ENCODE data around the gene CEP350. TPM values are rescaled to one million over a fixed set of nuclear protein-coding genes. Genes with fewer than 3 reads are reported as not detected.

Gene CEP350
- total RNA-seq, 2 experiments from 2014 or later: 59.3 to 65.1 TPM

DNA sequence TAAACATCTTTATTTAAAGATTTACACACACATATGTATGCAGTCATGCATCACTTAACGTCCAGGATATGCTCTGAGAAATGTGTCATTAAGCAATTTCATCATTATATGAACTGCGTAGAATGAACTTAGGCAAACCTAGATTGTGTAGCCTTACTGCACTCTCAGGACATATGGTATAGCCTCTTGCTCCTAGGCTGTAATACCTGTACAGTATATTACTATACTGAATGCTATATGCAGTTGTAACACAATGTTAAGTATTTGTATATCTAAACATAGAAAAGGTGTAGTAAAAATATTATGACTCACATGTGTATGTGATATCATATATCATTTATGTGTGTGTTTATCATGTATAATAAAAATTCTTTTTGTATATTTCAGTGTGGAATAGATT lies 126.9 kb downstream of the CEP350 start:
- ChIA-PET POLR2A (no interaction called here), CTCF (no interaction called here)
- no peaks in the 10 kb centered on the region for H3K4me1 Mint-ChIP-seq (ENCODE audit: low read depth)
- H3K27ac Mint-ChIP-seq: no peak overlapping the region
- H3K4me3 Mint-ChIP-seq: no peak overlapping the region
- H3K36me3 Mint-ChIP-seq (ENCODE audit: low read depth): peaks cover 20% of the 10 kb centered on the region
- H3K27me3 Mint-ChIP-seq (ENCODE audit: low read depth): no peaks in the 10 kb centered on the region
- no peak for DNase-seq
- ATAC-seq: no peak
- no peaks in the 10 kb centered on the region for H3K9me3 Mint-ChIP-seq (ENCODE audit: insufficient read depth)

DNA sequence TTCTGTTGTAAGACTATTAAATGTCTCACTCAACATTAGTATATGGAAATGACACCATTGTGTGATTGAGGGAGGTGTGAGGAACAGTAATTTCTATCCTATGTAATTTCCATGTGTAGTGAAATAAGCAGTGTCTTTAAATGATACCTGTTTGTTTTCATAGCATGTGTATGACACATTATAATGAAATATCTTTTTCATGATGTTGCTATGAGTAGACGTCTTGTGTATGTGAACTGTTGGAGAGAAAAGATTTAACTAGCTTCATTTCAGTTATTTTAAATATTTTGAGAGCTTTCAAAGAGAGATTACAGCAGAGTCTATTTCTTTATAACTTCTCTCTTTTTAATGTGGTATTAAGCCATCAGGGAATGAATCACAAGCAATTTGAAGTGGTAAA lies 128.6 kb downstream of the CEP350 start:
- ChIA-PET CTCF (interaction anchor here (1.2 kb wide), 1 partner anchor 96 kb away, joined by 4 read pairs; no protein-coding TSS in a partner anchor), POLR2A (no interaction called here)
- Mint-ChIP-seq H3K4me1 (ENCODE audit: low read depth) (no peaks in the 10 kb centered on the region), H3K4me3 (no peak overlapping the region), H3K27me3 (ENCODE audit: low read depth) (no peaks in the 10 kb centered on the region), H3K27ac (no peak overlapping the region), H3K9me3 (ENCODE audit: insufficient read depth) (no peaks in the 10 kb centered on the region), H3K36me3 (ENCODE audit: low read depth) (peaks cover 14% of the 10 kb centered on the region)
- DNase-seq (no peak), ATAC-seq (no peak)

GRCh38 chr1:180084867-180085266 lies 130.3 kb downstream of the CEP350 start:
- POLR2A ChIA-PET: no interaction called here
- no peak for ATAC-seq
- no peaks in the 10 kb centered on the region for H3K4me1 Mint-ChIP-seq (ENCODE audit: low read depth)
- H3K36me3 Mint-ChIP-seq (ENCODE audit: low read depth): peaks cover 20% of the 10 kb centered on the region
- no peaks in the 10 kb centered on the region for H3K9me3 Mint-ChIP-seq (ENCODE audit: insufficient read depth)
- no peaks in the 10 kb centered on the region for H3K27me3 Mint-ChIP-seq (ENCODE audit: low read depth)
- no peak for DNase-seq
- H3K4me3 Mint-ChIP-seq: no peak overlapping the region
- CTCF ChIA-PET: interaction anchor here (1.1 kb wide), 1 partner anchor 94 kb away, joined by 5 read pairs; no protein-coding TSS in a partner anchor
- H3K27ac Mint-ChIP-seq: no peak overlapping the region

DNA sequence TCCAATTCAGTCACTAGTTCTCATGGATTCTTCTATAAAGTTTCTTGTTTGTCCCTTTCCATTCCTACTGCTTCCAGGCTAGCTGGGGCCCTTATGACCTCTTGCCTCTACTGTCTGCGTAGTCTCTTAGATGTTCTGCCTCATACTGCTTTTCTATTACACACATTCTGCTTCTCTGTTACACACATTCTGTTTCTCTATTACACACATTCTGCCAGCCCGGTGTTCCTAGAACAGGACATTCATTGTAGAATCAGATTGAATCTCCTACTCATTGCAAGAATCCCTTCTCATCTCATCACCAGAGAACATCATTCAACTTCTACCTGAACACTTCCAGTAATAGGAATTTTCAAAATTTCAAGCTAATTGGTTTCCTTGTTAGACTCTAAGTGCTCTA lies 130.7 kb downstream of the CEP350 start:
- ChIA-PET CTCF (interaction anchor here (1.1 to 2.0 kb wide), 3 partner anchors 16 to 271 kb away, joined by 4 to 5 read pairs (median 4); no protein-coding TSS in a partner anchor), POLR2A (no interaction called here)
- H3K27ac Mint-ChIP-seq: no peak overlapping the region
- no peaks in the 10 kb centered on the region for H3K4me1 Mint-ChIP-seq (ENCODE audit: low read depth)
- H3K9me3 Mint-ChIP-seq (ENCODE audit: insufficient read depth): no peaks in the 10 kb centered on the region
- H3K36me3 Mint-ChIP-seq (ENCODE audit: low read depth): peaks cover 22% of the 10 kb centered on the region
- ATAC-seq (no peak), DNase-seq (no peak)
- H3K27me3 Mint-ChIP-seq (ENCODE audit: low read depth): no peaks in the 10 kb centered on the region
- no peak overlapping the region for H3K4me3 Mint-ChIP-seq

DNA sequence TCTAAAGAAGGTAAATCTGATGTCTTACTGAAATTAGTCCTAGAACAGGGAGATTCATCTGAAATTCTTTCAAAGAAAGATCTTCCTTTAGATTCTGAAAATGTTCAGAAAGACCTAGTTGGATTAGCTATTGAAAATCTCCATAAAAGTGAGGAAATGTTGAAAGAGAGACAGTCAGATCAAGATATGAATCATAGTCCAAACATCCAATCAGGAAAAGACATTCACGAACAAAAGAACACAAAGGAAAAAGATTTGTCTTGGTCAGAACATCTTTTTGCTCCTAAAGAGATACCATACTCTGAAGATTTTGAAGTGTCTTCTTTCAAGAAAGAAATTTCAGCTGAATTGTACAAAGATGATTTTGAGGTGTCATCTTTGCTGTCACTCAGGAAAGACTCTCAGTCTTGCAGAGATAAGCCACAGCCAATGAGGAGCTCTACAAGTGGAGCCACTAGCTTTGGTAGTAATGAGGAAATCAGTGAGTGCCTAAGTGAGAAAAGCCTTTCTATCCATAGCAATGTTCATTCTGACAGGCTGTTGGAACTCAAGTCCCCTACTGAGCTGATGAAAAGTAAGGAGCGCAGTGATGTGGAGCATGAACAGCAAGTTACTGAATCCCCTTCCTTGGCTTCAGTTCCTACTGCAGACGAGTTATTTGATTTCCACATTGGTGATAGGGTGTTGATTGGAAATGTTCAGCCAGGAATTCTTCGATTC lies 138.5 kb downstream of the CEP350 start:
- POLR2A ChIA-PET: no interaction called here
- ATAC-seq (no peak), DNase-seq (no peak)
- H3K9me3 Mint-ChIP-seq (ENCODE audit: insufficient read depth): no peaks in the 10 kb centered on the region
- H3K27ac Mint-ChIP-seq: no peak overlapping the region
- peaks cover 54% of the 10 kb centered on the region for H3K36me3 Mint-ChIP-seq (ENCODE audit: low read depth)
- H3K4me3 Mint-ChIP-seq: no peak overlapping the region
- H3K4me1 Mint-ChIP-seq (ENCODE audit: low read depth): no peaks in the 10 kb centered on the region
- CTCF ChIA-PET: interaction anchor here (1.2 to 2.0 kb wide), 3 partner anchors 13 to 155 kb away, joined by 3 to 4 read pairs (median 3); no protein-coding TSS in a partner anchor
- no peaks in the 10 kb centered on the region for H3K27me3 Mint-ChIP-seq (ENCODE audit: low read depth)

GRCh38 chr1:180094705-180095295 lies 140.2 kb downstream of the CEP350 start:
- Mint-ChIP-seq H3K9me3 (ENCODE audit: insufficient read depth) (no peaks in the 10 kb centered on the region), H3K4me1 (ENCODE audit: low read depth) (no peaks in the 10 kb centered on the region), H3K27ac (no peak overlapping the region), H3K36me3 (ENCODE audit: low read depth) (peaks cover 47% of the 10 kb centered on the region), H3K27me3 (ENCODE audit: low read depth) (no peaks in the 10 kb centered on the region), H3K4me3 (no peak overlapping the region)
- ChIA-PET POLR2A (no interaction called here), CTCF (interaction anchor here (0.7 to 1.1 kb wide), 2 partner anchors 12 to 95 kb away, joined by 3 read pairs; no protein-coding TSS in a partner anchor)
- no peak for ATAC-seq
- DNase-seq: no peak

DNA sequence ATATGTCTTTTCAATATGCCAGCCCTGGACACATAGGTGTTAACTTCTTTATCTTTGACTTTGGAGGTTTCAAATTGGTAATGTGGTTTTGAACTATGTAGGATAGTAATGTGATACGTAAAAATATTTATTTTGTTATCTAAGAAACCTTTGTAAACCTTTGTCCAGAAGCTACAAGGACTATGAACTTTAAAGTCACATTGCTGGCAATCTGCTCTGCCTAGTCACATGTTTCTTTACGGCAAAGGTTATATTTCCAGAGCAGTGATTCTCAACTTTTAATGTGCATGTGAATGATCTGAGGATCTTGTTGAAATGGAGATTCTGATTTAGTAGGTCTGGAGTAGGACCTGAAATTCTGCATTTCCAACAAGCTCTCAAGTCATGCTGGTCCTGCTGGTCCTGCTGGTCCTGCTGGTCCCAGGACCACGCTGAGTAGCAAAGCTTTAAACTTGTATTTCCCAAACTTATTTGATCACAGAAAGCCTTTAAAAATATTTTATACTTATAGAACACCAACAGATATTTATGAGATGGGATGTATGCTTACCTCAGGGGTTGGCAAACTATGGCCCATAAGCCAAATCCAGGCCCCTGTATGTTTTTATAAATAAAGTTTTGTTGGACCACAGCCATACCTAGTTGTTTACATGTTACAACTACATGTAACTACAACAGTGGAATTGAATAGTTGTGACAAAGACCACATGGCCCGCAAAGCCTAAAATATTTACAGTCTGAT lies 142.1 kb downstream of the CEP350 start:
- Mint-ChIP-seq H3K36me3 (ENCODE audit: low read depth) (peaks cover 53% of the 10 kb centered on the region), H3K4me3 (no peak overlapping the region), H3K27me3 (ENCODE audit: low read depth) (no peaks in the 10 kb centered on the region), H3K27ac (no peak overlapping the region), H3K9me3 (ENCODE audit: insufficient read depth) (no peaks in the 10 kb centered on the region), H3K4me1 (ENCODE audit: low read depth) (peaks cover 16% of the 10 kb centered on the region)
- ChIA-PET POLR2A (no interaction called here), CTCF (no interaction called here)
- DNase-seq (no peak), ATAC-seq (no peak)

DNA sequence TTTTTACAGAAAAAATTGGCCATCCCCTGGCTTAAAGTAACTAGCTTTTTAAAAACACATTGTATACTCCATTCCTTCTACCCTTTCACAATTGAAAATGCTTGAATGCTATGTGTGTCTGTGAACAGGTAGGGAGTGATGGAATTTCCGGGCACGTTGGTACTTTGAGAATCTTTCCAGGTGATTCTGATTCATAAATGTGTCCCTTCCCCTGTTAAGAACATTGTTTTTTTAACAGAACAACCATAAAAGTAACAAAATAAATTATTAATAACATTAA lies 142.7 kb downstream of the CEP350 start:
- ATAC-seq: no peak
- H3K4me1 Mint-ChIP-seq (ENCODE audit: low read depth): peaks cover 16% of the 10 kb centered on the region
- no peak overlapping the region for H3K4me3 Mint-ChIP-seq
- H3K27me3 Mint-ChIP-seq (ENCODE audit: low read depth): no peaks in the 10 kb centered on the region
- DNase-seq: no peak
- POLR2A ChIA-PET: no interaction called here
- peaks cover 53% of the 10 kb centered on the region for H3K36me3 Mint-ChIP-seq (ENCODE audit: low read depth)
- CTCF ChIA-PET: no interaction called here
- no peak overlapping the region for H3K27ac Mint-ChIP-seq
- no peaks in the 10 kb centered on the region for H3K9me3 Mint-ChIP-seq (ENCODE audit: insufficient read depth)

- H3K27ac Mint-ChIP-seq: no peak overlapping the region
These were observed 146.8 kb downstream of the CEP350 start for GRCh38 chr1:180101411-180101810.

DNA sequence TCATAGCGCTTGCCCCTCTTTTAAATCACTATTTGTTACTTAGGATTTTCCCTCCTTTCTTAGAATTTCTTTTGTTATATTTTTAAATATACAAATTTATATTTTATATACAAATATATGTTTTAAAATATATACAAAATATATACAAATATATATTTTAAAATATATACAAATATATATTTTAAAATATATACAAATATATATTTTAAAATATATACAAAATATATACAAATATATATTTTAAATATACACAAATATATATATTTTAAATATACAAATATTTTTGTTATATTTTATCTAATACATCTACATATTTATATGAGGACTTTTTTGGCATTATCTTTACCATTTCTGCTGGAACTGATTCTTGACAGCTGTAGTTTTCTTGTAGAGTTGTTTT lies 149.2 kb downstream of the CEP350 start:
- no peaks in the 10 kb centered on the region for H3K27me3 Mint-ChIP-seq (ENCODE audit: low read depth)
- H3K4me3 Mint-ChIP-seq: no peak overlapping the region
- no peak overlapping the region for H3K27ac Mint-ChIP-seq
- ChIA-PET CTCF (interaction anchor here (1.2 kb wide), 1 partner anchor 75 kb away, joined by 3 read pairs; no protein-coding TSS in a partner anchor), POLR2A (no interaction called here)
- no peak for DNase-seq
- H3K36me3 Mint-ChIP-seq (ENCODE audit: low read depth): peaks cover 36% of the 10 kb centered on the region
- H3K4me1 Mint-ChIP-seq (ENCODE audit: low read depth): peaks cover 16% of the 10 kb centered on the region
- ATAC-seq: no peak
- H3K9me3 Mint-ChIP-seq (ENCODE audit: insufficient read depth): no peaks in the 10 kb centered on the region

More at GRCh38 chr1:180101411-180101810, 146.8 kb downstream of the CEP350 start:
- peaks cover 31% of the 10 kb centered on the region for H3K36me3 Mint-ChIP-seq (ENCODE audit: low read depth)
- H3K27me3 Mint-ChIP-seq (ENCODE audit: low read depth): no peaks in the 10 kb centered on the region
- H3K9me3 Mint-ChIP-seq (ENCODE audit: insufficient read depth): no peaks in the 10 kb centered on the region
- CTCF ChIA-PET: interaction anchor here (0.8 to 4.1 kb wide), 2 partner anchors 79 to 292 kb away, joined by 3 to 26 read pairs; no protein-coding TSS in a partner anchor
- peaks cover 16% of the 10 kb centered on the region for H3K4me1 Mint-ChIP-seq (ENCODE audit: low read depth)
- POLR2A ChIA-PET: interaction anchor here (0.7 kb wide), 1 partner anchor 141 kb away, joined by 4 read pairs; no protein-coding TSS in a partner anchor
- H3K4me3 Mint-ChIP-seq: no peak overlapping the region
- ATAC-seq (no peak), DNase-seq (no peak)

- Mint-ChIP-seq H3K9me3 (ENCODE audit: insufficient read depth) (no peaks in the 10 kb centered on the region), H3K27ac (no peak overlapping the region), H3K27me3 (ENCODE audit: low read depth) (no peaks in the 10 kb centered on the region), H3K4me1 (ENCODE audit: low read depth) (peaks cover 3% of the 10 kb centered on the region), H3K36me3 (ENCODE audit: low read depth) (peaks cover 39% of the 10 kb centered on the region), H3K4me3 (no peak overlapping the region)
- ChIA-PET CTCF (no interaction called here), POLR2A (interaction anchor here (0.6 kb wide), 1 partner anchor 47 kb away, joined by 3 read pairs; no protein-coding TSS in a partner anchor)
- DNase-seq (no peak), ATAC-seq (no peak)
These were observed 157.5 kb downstream of the CEP350 start for GRCh38 chr1:180112091-180112490.
